ENCODE measurements around the gene SDHAF3.
A peak's percentile ranks its signal among the peaks of the same experiment; 100 is the strongest.
"Not testable (repeated sequence)": the region's sequence is repeated elsewhere in the genome, so short reads cannot be mapped to it uniquely, and the experiment has no call there.

SDHAF3 gene

DNA sequence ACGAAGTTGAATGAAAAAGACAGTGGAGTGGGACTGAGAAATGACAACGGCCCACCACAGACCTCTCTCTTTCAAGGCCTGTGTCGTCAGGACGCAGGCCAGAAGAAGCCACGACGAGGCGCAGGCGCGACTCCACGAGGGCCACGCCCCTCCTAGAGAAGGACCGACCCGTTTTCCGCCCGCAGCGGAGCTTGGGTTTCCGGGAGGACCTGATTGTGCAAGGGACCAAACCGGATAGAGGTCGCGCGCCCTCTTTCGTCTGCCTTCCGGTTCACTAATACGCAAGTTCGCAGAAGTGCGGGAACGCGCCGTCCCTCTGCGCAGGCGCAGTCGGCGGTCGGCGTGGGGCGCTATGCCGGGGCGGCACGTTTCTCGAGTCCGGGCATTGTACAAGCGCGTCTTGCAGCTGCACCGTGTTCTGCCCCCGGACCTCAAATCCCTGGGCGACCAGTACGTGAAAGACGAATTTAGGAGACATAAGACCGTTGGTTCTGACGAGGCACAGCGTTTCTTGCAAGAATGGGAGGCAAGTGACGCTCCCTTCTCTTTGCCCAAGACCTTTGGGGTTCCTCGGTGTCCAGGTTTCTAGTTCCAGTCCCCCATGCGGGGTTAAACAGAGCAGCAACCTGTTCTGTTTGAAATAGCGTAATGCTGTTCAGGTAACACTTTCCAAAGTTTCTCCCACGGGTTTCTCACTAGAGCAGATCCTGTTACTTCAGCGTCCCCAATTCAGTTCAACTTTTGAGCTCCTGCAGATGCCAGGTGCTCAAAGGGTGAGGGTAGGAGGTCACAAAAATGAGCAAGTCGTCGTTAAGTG is at the start of gene SDHAF3:
TSS of gene SDHAF3 (plus strand) at position 327 of the 817 bp plus-strand sequence. CDS start at position 353, 26 bp downstream.
- peak within 1 kb of the TSS; percentile 61 to 83 for H3K4me3 ChIP-seq
- no peaks in the 10 kb centered on the region for H3K9me3 ChIP-seq
- DNase-seq = peak; percentile 92 to 97
- H3K36me3 ChIP-seq = no peaks in the 10 kb centered on the region
- H3K4me1 ChIP-seq = peaks cover 0 to 15% (median 7%) of the 10 kb centered on the region in 4 donors
- peak within 1 kb of the TSS; percentile 71 to 75 for H3K27ac ChIP-seq
- TF ChIP-seq, protein P1, sequence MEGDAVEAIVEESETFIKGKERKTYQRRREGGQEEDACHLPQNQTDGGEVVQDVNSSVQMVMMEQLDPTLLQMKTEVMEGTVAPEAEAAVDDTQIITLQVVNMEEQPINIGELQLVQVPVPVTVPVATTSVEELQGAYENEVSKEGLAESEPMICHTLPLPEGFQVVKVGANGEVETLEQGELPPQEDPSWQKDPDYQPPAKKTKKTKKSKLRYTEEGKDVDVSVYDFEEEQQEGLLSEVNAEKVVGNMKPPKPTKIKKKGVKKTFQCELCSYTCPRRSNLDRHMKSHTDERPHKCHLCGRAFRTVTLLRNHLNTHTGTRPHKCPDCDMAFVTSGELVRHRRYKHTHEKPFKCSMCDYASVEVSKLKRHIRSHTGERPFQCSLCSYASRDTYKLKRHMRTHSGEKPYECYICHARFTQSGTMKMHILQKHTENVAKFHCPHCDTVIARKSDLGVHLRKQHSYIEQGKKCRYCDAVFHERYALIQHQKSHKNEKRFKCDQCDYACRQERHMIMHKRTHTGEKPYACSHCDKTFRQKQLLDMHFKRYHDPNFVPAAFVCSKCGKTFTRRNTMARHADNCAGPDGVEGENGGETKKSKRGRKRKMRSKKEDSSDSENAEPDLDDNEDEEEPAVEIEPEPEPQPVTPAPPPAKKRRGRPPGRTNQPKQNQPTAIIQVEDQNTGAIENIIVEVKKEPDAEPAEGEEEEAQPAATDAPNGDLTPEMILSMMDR (IDR thresholded peaks at IDR 0.05) = no peak
- intact Hi-C loops (cut with DNase I; ENCODE audit: low total_unique reads) = no loop called here
- no peaks in the 10 kb centered on the region for H3K27me3 ChIP-seq

DNA sequence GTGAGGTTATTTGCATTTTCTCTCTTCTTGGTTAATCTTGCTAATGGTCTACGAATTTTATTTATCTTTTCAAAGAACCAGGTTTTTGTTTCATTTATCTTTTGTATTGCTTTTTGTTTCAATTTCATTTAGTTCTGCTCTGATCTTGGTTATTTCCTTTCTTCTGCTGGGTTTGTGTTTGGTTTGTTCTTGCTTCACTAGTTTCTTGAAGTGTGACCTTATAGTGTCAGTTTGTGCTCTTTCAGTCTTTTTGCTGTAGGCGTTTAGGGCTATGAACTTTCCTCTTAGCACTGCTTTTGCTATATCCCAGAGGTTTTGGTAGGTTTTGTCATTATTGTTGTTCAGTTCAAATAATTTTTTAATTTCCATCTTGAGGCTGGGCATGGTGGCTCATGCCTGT is 45.5 kb upstream of the SDHAF3 start:
- H3K4me3 ChIP-seq; H3K27me3 ChIP-seq; H3K36me3 ChIP-seq; DNase-seq; H3K27ac ChIP-seq; intact Hi-C loops (cut with DNase I; ENCODE audit: low total_unique reads); H3K4me1 ChIP-seq; H3K9me3 ChIP-seq: not testable (repeated sequence)

DNA sequence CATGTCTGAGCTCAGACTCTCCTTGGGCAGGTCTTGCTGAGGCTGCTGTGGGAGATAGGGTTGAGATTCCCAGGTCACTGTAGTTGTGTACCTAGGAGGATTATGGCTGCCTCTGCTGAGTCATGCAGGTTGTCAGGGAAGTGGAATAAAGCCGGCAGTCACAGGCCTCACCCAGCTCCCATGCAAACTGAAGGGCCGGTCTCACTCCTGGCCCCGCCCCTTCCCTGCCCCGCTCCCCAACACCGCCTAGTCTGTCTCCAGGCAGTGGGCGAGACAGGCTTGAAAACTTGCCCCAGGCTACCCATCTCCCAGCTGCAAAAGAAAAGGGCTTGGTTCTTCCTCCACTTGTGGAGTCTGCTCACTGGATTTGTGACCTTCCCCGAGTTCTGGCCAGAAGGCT is 41.6 kb upstream of the SDHAF3 start:
- H3K4me1 ChIP-seq = no peaks in the 10 kb centered on the region
- H3K27ac ChIP-seq = no peak overlapping the region
- no peak overlapping the region for H3K4me3 ChIP-seq
- intact Hi-C loops (cut with DNase I; ENCODE audit: low total_unique reads) = no loop called here
- H3K27me3 ChIP-seq = no peaks in the 10 kb centered on the region
- no peak for DNase-seq
- H3K9me3 ChIP-seq = peaks cover 0 to 9% (median 0%) of the 10 kb centered on the region in 3 donors
- TF ChIP-seq, protein P1 (IDR thresholded peaks at IDR 0.05) = no peak
- H3K36me3 ChIP-seq = no peaks in the 10 kb centered on the region

DNA sequence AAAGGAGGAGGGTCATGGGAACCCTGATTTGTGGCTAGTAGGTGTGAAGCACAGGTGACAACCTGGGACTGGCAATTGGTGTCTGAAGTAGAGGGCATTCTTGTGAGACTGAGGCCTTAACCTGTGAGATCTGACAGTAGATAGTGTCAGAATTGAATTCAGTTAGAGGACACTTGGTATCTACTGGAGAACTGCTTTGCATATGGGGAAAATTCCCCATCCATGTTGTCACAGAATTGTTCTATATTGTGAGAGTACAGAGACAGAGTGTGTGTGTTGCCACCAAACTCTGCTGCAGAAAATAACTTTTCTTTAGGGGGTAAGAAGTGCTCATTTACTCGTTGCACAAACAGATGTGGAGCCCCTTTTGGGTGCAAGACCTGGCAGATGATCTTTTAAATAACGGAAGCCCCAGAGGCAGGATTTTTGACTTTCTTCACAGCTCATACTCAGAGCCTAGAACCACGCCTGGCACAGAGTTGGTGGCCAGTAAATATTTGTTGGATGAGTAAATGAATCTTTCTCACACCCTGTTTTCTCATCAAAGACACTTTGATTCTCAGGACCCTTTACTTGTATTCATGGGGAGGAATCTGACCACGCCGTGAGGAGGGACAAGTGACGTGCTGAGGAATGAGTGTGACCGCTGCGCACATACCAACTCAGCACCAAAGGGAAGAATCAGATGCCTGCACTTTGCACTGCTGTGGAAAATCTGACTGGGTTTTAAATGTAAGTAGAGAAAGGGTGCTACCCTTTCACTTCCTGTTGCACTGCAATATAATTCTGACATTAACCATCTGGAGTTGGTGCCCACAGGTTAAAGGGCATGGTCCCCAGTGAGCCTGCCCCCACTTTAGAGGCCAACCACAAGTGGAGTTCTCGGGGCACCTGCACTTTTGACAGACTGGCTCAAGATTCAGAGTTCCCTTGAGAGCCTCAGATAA is 39.2 kb upstream of the SDHAF3 start:
- TF ChIP-seq, protein P1 (IDR thresholded peaks at IDR 0.05) = no peak
- DNase-seq = no peak
- Histone ChIP-seq H3K27ac (no peak overlapping the region), H3K9me3 (peaks cover 0 to 5% (median 0%) of the 10 kb centered on the region in 3 donors), H3K36me3 (no peaks in the 10 kb centered on the region), H3K27me3 (no peaks in the 10 kb centered on the region), H3K4me3 (no peak overlapping the region), H3K4me1 (no peaks in the 10 kb centered on the region)
- intact Hi-C loops (cut with DNase I; ENCODE audit: low total_unique reads) = no loop called here

DNA sequence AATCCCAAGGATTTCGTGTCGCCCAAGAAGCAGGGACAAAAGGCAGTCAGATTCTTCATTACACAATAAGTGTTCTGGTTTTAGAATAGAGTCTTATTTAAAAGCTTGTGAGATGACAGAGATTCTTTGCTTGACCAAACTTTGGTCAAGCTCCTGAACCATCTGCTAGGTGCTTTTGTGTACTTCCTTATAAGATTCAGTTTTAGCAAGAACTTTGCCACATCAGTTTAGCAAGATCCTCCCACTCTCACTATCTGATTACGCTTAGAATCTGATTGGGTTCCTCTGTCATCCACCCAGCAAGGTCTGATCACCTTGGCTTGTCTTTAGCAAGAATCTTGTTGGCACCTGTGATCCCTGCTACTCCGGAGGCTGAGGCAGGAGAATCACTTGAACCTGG is 38.2 kb upstream of the SDHAF3 start:
- Histone ChIP-seq H3K9me3 (peaks cover 0 to 5% (median 0%) of the 10 kb centered on the region in 3 donors), H3K4me1 (no peaks in the 10 kb centered on the region), H3K27ac (no peak overlapping the region), H3K4me3 (no peak overlapping the region), H3K36me3 (no peaks in the 10 kb centered on the region), H3K27me3 (no peaks in the 10 kb centered on the region)
- TF ChIP-seq, protein P1 (IDR thresholded peaks at IDR 0.05) = no peak
- intact Hi-C loops (cut with DNase I; ENCODE audit: low total_unique reads) = no loop called here
- DNase-seq = no peak
